HG02870 (cell line): ENCODE measurements around the gene PXMP4.

Experiments used
- ATAC-seq: cut with Tn5 transposase; IDR thresholded peaks from one replicate; pipeline ENCODE4 v1.9.1; 2021; ENCODE audit warnings: mild to moderate bottlenecking, moderate library complexity; ENCODE audit not compliant: unreplicated experiment

The PXMP4 gene

GRCh38 chr20:33732166-33732970 lies 12.3 kb upstream of the PXMP4 start:
- ATAC-seq: peak; percentile 55

GRCh38 chr20:33731693-33732165 lies 11.6 kb upstream of the PXMP4 start, which contains the start of gene ZNF341:
Gene ZNF341 (plus strand): TSS chr20:33731996. CDS start chr20:33732022, 26 bp downstream.
- peak; percentile 65 for ATAC-seq

DNA sequence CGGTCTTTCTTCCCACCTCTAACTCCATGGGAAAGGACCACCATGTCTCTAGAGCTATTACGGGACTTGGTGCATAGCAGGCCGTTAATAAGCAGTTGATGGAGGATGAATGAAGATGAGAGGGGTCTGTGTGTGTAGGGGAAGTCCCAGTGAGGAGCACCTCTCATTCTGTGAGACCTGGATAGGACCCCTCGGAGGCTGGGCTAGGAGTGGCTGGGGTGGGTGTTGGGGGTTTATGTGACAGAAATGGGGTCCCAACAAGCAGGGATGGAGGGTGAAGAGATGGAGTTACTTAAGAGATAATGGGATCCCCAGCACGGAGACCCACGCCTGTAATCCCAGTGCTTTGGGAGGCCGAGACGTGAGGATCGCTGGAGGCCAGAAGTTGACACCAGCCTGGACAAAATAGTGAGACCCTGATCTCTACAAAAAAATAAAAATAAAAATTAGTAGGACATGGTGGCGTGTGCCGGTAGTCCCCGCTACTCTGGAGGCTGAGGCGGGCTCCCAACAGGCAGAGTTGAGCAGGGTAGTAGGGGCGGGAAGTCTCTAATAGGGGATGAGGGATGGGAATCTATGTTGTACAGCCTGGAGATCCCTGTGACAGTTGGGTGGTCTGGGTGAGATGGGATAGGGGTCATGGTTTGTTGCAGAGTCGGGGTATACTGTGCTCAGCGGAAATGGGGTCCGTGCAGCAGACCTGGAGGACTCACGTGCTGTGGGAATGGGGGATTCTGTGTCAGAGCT lies 11.0 kb upstream of the PXMP4 start:
- no peak for ATAC-seq

DNA sequence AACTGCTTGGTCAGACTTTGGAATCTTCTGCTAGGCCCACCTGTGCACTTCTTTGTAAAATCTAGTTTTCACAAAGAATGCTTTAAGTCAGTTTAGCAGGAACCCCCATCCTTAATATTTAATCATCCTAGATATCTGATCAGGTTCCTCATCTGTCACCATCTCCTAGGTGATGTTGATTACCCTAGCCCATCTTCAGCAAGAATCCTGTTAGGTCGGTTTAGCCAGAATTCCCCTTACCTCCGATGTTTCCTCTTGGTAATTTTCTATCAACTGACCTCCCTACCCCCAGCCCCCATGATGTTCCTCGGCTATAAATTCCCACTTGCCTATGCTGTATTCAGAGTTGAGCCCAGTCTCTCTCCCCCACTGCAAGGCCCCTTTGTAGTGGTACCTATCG lies 9.0 kb upstream of the PXMP4 start:
- ATAC-seq: no peak

GRCh38 chr20:33728463-33728862 lies 8.4 kb upstream of the PXMP4 start:
- no peak for ATAC-seq

- no peak for ATAC-seq
Observed at GRCh38 chr20:33727806-33728205, 7.7 kb upstream of the PXMP4 start.

DNA sequence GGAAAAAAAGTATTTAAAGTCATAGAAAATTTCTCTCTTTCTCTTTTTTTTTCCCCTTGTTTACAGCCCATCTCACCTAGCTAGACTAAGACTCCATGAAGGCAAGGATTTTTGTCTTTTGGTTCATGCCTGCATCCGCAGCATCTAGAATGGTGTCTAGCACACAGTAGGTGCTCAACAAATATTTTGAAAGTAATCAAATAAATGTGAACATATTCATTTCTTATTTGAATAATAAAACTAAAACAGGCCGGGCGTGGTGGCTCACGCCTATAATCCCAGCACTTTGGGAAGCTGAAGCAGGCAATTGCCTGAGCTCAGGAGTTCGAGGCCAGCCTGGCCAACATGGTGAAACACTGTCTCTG lies 7.0 kb upstream of the PXMP4 start:
- ATAC-seq: no peak

DNA sequence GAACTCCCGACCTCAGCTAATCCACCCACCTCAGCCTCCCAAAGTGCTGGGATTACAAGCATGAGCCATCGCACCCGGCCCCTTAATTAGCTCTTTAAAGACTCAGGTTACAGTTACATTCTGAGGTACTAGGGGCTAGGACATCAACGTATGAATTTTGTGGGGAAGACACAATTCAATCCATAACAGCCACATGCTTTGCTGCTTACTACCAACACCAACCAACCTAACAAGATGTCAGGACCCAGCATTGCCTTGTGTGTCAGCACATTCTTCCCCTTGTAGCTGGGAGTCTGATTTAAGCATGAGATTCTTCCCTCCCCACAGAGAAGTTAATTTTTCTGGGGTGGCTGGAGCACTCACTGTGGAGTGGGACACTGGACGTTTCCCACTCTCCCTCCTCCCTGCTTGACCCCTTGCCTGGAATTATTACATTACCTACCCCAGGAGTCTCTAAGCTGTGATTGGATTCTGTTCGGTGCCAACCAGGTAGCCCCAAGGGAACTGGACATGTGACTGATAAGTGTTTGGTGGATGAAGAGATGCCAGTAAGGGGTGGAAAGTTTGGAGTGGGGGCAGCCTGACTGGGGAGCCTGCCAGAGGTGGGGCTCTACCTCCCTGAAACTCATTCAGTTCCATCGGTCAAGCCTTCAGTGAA lies 5.6 kb upstream of the PXMP4 start:
- no peak for ATAC-seq

GRCh38 chr20:33724439-33725094 lies 4.5 kb upstream of the PXMP4 start:
- ATAC-seq: no peak

DNA sequence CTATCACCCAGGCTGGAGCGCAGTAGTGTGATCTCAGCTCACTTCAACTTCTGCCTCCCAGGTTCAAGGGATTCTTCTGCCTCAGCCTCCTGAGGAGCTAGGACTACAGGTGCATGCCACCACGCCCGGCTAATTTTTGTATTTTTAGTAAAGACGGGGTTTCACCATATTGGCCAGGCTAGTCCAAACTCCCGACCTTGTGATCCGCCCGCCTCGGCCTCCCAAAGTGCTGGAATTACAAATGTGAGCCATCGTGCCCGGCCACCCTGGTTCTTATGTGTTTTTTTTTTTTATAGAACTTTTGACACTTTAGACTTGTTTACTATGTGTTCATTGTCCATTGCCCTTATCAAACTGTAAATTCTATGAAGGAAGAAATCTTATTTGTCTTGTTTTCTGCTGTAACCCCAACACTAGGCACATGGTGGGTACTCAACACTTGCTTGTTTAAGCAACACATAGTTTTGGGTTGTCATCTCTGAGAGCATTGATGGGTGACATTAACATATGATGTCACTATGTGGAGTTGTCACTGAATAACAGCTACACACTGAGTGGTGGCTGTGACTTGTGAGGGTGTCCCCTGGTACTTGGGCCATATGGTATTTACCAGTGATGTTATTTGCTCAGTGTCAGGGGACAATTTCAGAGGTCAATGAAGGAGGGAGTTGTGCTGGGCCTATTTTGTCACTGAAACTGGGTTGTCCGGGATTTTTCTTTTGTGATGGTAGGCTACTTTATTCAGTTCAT lies 1.5 kb upstream of the PXMP4 start:
- ATAC-seq: no peak

DNA sequence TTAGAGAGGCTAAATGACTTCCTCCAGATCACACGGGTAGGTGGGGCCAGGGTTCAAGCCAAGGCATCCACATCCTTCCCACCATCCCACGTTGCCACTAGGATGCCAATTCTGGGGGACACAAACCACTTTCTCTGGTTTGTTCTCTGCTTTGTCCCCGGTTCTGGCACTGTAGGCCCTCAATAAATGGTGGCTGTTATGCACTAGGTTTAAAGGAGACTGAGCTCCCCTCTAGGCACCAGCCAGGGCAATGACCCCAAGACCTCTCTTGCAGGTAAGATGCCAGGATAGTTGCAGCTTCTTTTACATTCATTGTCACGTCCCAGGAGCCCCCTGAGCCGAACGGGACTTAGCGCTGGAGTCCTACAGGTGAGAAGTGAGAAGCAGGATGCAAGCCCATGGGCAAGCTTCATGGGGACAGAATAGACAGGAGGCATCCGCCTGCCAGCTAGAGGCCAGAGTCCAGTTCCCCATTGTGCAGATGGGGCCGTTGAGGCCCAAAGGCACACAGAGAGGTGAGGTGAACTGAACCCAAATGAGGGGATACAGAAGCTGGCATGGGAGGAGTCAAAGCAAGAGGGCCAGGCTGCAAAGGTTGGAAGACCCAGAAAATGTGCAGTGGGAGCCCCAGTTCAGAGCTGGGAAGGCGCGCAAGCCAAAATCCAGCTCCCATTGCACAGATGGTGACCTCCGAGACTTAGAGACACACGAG lies 677 bp downstream of the PXMP4 start:
- peak; percentile 4 for ATAC-seq

GRCh38 chr20:33716498-33716897 lies 3.6 kb downstream of the PXMP4 start:
- no peak for ATAC-seq

GRCh38 chr20:33713865-33714367 lies 6.2 kb downstream of the PXMP4 start:
- no peak for ATAC-seq

DNA sequence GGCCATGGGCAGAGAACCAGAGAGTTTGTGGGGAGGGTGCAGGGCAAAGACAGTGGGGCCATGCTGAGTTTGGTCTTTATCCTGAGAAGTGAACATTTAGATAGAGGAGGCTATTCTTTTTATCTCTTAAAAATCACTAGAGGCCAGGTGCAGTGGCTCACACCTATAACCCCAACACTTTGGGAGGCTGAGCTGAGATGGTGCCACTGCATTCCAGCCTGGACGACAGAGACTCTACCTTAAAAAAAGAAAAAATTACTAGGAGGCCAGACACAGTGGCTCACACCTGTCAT lies 8.7 kb downstream of the PXMP4 start:
- no peak for ATAC-seq

GRCh38 chr20:33710681-33711445 lies 9.2 kb downstream of the PXMP4 start:
- no peak for ATAC-seq

- no peak for ATAC-seq
Observed at GRCh38 chr20:33709905-33710541, 10.1 kb downstream of the PXMP4 start.

DNA sequence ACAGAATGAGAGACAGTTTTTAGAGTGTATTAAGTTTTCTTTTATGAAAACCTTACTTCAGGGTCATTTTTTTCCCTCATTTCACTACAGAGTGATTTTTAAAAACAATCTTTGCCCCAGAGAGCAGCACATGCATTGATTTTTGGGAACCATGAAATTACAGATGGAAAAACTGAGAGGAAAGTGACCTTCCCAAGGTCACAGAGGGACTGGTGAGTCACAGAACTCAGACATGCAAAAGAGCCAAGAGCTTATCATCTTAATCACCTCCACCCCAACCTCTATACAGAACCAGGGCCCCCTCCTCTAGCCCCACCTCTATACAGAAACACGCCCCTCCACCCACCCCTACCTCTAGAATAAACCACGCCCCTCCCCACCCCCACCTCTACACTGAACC lies 10.7 kb downstream of the PXMP4 start:
- ATAC-seq: no peak

GRCh38 chr20:33707668-33708067 lies 12.4 kb downstream of the PXMP4 start:
- ATAC-seq: no peak
